Measurements from ENCODE around the gene ZCCHC8.

- TF ChIP-seq, protein P1, sequence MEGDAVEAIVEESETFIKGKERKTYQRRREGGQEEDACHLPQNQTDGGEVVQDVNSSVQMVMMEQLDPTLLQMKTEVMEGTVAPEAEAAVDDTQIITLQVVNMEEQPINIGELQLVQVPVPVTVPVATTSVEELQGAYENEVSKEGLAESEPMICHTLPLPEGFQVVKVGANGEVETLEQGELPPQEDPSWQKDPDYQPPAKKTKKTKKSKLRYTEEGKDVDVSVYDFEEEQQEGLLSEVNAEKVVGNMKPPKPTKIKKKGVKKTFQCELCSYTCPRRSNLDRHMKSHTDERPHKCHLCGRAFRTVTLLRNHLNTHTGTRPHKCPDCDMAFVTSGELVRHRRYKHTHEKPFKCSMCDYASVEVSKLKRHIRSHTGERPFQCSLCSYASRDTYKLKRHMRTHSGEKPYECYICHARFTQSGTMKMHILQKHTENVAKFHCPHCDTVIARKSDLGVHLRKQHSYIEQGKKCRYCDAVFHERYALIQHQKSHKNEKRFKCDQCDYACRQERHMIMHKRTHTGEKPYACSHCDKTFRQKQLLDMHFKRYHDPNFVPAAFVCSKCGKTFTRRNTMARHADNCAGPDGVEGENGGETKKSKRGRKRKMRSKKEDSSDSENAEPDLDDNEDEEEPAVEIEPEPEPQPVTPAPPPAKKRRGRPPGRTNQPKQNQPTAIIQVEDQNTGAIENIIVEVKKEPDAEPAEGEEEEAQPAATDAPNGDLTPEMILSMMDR (IDR thresholded peaks at IDR 0.05): no peak
- TF ChIP-seq POLR2A (IDR thresholded peaks at IDR 0.05): no peak
Measured at GRCh38 chr12:122515275-122515674, 14.5 kb upstream of the ZCCHC8 start.
